HG02798 (cell line): Measurements from ENCODE around the gene ACSM2A.
"Not testable (repeated sequence)": the region's sequence is repeated elsewhere in the genome, so short reads cannot be mapped to it uniquely, and the experiment has no call there.

ENCODE experiments used
- ATAC-seq: cut with Tn5 transposase; IDR thresholded peaks from one replicate; pipeline ENCODE4 v1.9.1; 2021; ENCODE audit warnings: mild to moderate bottlenecking; ENCODE audit not compliant: unreplicated experiment, poor library complexity

The ACSM2A gene

DNA sequence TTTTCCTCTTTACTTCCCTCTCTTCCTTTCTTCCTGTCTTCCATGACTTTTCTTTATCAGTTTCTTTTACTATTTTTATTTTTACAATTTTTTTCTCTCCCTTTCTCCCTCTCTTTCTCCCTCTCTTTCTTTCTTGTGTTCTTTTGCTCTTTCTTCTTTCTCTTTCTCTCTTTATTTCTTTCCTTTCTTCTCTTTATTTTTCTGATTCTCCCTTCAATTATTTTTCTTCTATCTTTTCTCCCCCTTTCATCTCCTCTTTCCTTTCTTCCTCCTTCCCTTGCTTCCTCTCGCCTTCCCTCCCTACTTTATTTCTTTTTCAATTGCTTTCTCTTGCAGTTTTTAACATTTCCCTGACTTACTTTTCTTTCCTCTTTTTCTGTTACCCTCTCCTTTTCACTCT, 85.3 kb downstream of the ACSM2A start:
- ATAC-seq: not testable (repeated sequence)
